Suppressor macrophage treated with lipopolysaccharide for 1 hour (primary cell): ENCODE results near the gene BPGM.
"Not testable (repeated sequence)": the region's sequence is repeated elsewhere in the genome, so short reads cannot be mapped to it uniquely, and the experiment has no call there.

Experiments
- DNase-seq, 3 donors: peaks; one replicate each; pipeline ENCODE4 v3.0.0-alpha.2; 2020 to 2022

Gene BPGM

DNA sequence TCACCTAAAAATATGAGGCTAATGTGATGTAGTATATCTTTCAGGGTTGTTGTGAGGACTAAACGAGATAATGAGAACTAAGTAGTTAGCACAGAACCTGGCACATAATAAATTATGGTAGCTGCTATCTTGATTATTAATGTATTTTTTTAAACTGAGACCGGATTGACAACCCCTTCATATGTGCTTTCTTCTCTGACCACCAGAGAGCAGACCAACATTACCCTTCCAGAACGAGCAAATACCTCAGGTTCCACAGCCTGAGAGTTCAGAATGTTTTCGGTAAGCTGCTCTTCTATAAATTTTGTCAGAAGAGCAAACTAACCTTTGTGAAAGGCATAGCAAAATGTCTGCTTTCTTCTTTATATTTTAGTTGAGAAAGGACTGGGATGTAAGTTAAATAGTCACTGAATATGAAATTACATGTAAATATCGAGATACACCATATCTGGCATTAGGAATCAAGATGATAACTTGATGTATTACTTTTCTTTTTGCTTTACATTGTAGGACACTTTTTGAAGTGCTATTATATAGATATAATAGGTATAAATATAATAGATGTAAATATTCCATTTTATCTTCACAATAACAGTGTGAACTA is 13.6 kb upstream of the BPGM start:
- DNase-seq: peak; percentile 26 to 54 (median 42)

DNA sequence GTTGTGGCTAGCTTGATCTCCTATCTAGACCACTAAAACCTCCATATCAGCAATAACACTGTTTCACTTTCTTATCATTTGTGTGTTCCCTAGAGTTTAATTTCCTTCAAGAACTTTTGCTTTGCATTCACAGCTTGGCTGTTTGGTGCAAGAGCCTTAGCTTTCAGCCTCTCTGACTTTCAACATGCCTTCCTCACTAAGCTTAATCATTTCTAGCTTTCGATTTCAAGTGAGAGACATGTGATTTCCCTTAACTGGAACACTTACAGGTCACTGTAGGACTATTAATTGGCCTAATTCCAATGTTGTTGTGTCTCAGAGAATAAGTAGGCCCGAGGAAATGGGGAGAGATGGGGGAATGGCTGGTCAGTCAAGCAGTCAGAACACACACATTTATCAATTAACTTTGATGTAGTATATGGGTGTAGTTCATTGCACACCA is 10.6 kb upstream of the BPGM start:
- DNase-seq: peak; percentile 50 to 87 (median 58)

DNA sequence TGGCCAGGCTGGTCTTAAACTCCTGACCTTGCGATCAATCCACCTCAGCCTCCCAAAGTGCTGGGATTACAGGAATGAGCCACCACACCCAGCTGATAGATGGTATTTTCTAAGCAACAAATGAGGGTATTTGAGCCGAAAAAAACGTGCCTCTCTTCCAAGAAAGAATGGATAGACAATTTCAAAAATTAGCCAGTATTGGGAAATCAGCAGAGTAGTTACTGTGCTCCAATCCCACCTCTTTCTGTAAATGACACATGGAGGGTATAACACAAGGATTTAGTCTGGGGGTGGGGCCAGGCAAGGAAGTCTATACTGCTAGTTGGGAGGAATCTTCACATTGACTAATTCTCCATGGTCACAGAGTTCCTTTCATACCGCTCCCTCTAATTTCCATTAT is 9.2 kb upstream of the BPGM start:
- DNase-seq: no peak

DNA sequence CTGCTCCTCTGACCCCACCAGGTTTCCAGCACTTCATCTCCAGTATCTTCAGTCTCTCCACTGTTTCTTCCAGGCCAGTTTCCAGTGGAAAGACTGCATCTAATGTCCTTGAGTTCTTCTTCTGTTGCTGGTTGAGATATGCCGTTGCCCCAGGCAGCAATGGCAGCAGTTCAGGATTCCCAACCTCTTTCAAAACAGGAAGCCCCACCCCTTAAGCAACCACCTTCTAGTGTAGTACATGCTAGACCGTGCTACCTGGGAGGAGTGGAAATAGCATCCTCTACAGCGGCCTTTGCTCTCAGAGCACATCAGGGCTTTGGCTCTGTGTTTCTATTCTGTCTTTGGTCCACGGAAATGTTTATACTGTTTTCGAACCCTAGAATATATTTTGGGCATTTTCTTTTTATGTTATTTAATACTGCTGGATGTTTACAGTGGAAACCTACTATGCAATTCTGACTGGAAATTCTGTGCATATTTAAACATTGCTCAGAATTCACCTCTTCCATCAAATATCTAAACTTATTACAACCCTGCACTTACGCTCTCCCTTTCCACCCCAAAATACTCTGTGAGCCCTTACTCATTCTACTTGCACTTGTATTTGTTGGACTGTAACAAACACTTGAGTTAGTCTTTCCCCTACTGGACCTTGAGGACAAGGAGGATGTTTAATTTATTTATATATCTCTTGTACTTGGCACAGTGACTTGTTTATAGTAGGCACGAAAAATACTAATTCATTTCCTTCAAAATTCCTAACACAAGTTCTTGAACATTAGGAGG is 8.5 kb upstream of the BPGM start:
- no peak for DNase-seq

DNA sequence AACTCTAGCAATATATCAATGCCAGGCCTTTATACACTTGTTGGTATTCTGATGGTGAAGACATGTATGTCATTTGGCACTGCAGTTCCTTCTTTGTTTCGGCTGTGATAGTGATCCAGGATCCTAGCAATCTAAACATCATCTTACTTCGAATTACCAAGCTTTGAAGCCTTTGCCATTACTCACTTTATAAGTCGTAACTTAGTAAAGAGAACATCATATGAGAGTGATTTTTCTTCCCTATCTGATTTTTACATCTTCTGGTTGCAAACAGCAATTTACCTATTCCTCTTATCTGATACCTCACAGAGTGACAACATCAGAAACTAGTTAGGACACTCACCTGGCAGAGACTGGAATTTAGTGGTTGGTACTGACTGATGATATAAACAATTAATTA is 7.6 kb upstream of the BPGM start:
- DNase-seq: no peak

DNA sequence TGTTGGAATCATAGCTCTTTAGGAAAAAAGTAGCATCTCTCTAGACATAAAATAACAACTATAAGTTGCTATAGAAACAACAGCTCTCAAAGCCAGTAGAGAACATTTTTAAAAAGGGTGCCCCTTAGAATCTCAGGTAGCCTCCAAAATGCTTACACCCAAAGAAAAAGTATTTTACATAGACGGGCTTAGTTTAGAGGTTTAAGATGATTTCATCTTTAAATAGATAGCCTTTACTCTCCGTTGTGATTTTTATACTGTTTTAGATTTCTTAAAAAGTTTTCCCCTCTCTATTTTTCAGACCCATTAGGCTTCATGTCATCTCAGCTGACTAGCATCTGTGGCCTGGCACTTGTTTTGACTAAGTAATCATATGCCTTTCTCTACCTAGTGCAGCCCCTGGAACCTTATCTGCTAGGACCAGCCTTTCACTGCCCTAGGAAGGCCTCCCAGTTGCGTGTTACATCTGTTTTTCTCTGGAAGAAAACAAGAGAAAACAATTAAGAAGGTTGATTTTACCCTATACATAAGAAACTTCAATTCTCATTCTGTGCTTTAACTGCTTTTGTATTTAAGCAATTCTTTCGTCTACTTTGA is 6.9 kb upstream of the BPGM start:
- no peak for DNase-seq

DNA sequence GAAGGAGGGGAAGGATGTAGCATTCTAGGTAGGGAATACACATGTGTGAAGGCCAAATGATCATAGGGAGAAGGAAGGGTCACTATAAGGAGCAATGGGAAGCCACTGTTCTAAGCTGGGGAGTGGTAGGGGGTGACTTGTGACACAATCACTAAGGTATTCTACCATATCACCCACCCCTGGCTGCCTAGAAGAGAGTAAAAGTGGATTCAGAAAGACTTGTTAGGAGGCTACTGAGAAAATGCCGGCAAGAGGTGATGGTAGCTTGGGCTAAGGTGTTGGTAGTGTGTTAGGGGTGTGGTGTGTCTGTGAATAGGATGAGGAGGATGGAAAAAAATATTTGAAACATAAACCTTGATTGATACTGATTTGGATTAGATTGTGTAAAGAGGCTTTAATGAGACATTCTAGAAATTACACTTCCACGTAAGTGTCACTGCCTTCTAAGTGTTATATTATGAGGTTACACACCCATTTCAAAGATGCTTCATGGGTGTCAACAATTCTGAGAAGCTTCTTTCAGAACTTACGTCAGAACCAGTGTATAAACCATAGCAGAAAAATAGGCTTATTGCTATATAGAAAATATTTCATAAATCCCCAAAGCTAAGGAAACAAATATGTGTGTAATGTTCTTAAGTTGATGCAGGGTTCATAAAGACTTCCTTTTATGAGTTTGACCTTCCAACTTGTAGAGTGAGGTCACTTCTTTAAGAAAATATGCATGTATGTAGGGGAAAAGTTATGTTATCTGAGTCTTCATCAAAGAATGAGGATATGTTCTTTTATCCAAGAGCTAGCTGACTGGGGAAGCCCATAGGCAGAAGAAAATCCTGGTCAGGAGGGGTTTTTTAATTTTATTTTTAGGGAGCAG is 5.6 kb upstream of the BPGM start:
- no peak for DNase-seq

DNA sequence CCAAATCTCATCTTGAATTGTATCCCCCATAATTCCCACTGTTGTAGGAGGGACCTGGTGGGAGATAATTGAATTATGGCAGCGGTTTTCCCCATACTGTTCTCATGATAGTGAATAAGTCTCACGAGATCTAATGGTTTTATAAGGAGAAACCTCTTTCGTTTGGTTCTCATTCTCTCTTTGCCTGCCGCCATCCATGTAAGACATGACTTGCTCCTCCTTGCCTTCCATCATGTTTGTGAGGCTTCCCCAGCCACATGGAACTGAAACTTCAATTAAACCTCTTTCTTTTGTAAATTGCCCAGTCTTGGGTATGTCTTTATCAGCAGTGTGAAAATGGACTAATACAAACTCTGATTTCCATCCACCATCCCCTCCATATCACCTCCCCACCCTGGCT is 4.7 kb upstream of the BPGM start:
- not testable (repeated sequence) for DNase-seq

DNA sequence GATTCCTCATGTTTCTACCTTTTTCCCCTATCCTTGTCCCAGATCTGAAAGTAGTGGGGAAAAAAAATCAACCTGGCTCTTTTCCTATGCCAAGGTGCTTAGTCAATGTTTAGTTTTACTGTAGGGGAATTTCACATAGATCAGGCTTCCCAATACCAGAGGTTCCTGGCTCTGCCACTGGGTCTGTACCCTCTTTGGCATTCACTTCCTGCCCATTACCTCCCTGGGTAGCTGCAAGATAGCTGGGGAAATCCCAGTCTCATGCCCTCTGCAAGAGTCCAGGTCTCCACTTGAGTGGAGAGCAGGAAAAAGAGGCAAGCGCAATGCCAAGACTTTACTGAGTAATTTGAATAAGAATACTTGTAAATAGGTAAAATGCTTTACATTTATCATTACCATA is 3.5 kb upstream of the BPGM start:
- no peak for DNase-seq

DNA sequence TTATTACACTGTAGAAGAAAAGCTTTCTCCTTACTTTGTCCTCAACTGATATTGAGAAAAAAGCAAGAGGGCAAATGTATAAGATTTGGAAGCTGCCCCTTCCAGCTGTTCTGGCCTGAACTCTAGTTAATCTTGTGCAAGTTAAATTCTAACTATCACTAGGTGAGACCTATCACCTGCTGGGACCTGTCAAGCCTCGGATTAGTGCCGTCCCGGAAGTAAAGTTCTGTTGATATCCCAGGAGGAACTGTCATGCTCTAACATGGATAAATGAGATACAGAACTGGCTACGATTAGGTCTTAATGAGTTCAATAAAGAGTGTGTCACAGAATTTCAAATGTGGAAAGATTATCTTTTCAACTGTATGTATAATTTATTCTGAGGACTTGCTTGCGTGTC is 1.2 kb upstream of the BPGM start:
- no peak for DNase-seq

DNA sequence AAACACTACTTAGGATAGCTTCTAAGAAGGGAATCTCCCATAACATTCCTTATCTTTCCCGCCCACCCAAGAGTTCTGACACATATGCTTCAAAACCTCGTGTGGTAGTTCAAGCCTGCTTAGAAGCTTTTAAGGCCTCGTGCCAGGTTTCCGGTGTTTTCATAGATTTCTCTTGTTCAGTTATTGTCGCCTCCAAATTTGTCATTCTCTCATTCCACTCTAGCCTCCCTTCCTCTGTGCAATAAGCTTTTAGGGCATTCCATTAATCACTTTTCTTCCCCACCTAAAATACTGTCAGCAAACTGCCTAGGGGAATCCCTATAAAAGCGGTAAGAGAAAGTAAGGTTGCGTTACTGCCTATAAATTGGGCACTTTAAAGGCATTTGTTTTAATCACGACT is 718 bp upstream of the BPGM start:
- DNase-seq: peak; percentile 57 to 66 (median 60)

DNA sequence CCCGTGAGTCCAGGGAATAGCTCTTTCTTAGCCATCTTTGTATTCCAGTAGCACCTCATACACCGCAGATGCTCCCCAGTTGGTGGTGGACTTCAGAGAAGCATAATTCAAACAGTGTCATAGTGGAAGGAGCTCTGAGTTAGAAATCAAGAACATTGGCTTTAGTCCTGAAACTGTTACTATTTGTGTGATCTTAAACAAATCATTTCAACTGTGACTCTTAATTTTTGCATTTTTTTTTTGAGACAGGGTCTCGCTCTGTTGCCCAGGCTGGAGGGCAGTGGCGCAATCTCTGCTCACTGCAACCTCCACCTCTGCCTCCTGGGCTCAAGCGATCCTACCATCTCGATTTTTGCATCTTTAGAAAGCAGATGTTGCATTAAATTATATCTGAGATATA is 1.8 kb downstream of the BPGM start:
- DNase-seq: no peak

DNA sequence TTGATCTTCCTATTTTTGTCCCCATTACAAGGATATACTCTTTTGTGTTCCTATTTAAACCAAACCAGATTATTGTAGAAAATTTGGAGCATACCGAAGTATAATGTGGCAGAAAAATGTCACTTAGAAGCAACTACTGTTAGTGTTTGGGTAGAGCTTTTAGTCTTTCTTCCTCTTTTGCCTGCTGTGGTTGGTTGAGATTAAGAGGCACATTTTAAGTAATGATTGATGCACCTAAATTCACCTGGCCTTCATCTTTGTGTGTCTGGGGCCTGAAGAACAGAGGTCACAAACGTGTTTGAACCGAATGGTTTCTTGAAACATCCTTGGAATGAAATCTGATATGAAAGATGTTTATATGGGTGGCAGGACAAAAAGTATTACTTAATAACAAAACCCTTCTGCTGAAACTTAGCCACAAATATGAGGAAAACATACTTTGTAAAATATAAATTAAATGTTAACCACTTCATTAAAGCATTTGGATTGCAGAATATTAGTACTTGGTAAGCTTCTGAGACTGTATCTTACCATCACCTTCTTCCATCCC is 2.6 kb downstream of the BPGM start:
- no peak for DNase-seq

DNA sequence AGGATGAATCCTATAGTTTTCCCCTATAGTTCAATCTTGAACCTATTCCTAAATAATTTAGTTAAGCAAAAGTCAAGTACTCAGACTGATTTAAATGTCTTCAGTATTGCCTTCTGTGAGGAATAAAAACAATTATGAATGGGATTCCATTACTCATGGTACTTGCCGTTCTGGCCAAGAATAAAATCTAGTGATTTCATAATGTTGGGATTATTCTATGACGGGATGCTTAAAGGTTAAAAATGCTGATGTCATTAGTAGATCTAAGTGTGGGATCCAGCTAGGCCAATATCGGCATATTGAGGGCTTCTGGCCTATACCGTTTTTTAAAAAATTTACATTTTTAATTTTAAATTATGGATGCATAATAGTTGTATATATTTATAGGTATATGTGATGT is 5.3 kb downstream of the BPGM start:
- DNase-seq: peak in 2 of 3 donors; percentile 31 to 36

DNA sequence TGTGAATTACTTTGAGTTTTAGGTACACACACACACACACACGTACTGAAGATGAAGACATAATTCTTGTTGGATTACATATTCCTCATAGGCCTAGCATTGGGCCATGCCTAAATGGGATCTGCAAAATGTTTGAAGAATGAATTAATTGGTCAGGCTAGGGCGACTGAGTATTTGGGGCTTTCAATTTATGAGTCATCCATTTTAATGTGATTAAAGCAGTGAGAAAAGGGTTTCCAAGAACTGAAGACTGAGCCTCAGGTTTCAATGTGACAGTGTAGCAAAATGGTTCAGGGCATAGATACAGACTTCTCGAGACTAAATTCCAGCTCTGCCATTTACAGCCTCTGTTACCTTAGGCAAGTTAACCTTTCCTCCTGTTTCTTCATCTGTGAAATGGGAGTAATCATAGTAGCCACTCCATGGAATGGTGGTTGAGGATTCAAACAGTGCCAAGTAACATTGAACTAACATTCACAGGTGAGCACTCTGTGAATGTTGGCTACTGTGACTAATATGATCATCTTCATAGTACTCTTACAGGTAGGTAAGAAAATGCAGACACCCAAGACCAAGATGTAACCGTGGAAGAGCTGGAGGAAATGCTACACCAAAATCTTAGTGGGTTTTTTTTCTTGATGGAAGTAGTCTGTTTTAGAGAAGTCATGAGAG is 7.6 kb downstream of the BPGM start:
- DNase-seq: no peak

DNA sequence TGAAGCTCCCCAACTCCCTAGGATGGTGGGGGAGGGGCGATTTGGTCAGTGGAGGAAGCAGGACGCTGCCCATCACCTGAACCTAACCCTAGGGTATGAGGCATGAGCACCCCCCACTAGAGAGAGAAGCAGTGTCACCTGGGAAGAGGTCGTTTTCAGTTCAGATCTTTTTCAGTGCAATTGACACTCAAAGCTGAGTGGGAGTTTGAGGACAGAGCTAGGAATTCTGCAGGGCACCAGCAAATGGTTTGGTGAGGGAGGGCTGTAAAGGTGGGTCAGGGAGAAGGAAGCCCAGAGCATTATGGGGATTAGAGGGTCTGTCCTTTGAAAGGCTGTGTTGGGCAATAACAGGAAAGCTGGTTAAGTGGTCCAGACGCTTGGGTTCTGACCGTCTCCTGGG is 10.9 kb downstream of the BPGM start:
- no peak for DNase-seq

DNA sequence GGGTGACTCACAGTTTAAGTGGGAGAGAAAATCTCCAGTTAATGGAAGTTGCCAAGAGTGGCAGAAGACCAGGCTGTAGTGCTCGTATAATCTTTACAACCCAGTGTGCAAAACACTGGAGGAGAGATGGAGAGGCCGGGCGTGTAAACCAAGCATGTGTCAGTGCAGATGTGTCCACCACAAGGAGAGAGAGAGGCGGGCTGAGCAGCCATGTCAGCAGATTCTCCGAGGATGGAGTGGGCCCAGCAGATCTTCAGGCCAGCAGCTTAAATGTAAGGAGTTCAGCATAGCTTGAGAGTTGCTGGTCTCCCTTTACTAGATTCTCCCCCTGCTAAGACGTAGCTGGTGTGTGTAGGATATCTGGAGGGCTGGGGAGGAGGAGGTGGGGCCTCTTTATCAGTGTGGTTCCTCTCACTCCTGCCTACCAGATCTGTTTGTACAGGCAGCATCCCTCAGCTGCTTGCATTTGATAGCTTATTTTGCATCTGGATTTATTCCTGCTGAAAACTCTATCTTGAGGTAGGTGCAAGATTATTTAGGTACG is 13.7 kb downstream of the BPGM start:
- DNase-seq: no peak

DNA sequence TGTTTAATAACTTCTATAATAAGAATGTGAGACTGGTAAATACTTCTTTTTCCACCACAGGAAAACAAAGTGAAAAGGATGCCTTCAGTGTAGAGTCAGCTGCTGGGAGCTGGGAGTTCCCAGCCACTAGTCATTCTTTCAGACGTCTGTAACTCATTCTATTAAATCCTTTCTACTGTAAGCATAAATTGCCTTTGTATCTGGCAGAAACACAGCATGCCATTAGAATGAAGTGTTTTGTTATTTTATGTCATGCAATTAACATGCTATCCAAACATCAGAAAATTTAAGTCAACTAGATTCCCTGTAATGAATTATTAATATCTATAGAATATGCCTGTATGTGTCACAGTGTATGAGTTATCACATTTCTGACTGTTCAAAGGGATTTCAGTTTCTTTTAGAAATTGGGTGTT is 14.3 kb downstream of the BPGM start:
- DNase-seq: no peak

DNA sequence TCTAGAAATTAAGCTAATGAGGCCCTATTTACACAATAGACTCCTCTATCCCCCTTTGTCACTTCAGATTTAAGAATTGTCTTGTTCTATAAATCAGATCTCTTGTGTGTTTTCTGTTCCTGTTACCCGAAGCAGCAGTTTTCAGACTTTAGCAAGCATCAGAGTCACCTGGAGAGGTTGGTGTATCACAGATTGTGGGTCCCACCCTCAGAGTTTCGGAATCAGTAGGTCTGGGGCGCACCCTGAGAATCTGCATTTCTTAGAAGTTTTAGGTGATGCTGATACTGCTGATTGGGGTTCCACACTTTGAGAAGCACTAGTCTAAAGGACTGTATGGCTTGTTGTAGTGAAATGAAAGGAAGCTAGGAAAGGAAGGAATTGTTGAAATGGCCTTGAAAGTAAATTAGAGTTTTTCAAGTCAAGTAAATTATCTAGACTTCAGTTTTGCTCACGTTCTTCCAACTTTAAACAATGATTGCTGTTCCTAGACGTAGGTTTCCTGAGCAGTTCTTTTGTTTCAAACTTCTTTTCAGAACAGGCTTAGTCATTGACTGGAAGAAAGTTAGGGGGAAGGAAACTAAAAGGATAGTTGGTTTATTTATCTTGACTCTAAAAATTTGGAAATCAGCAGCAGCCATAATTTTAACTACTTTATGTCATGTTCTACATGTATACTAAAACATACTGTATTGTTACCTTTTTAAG is 15.7 kb downstream of the BPGM start:
- DNase-seq: no peak

DNA sequence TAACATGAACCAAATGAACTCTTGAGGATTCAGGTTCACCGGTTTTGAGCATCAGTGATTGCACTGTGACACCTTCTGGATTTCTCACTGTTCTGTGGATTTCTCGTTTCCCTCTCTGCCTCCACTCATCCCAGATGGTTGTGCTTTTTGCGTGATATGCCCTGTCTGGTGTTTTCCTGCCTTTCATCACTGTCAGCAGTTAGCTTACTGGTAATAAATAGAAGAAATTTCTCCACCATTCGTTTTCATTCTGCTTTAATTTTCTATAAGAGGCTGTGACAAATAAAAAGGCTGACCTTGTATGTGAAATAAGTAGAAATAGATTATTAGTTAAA is 16.2 kb downstream of the BPGM start:
- DNase-seq: no peak

DNA sequence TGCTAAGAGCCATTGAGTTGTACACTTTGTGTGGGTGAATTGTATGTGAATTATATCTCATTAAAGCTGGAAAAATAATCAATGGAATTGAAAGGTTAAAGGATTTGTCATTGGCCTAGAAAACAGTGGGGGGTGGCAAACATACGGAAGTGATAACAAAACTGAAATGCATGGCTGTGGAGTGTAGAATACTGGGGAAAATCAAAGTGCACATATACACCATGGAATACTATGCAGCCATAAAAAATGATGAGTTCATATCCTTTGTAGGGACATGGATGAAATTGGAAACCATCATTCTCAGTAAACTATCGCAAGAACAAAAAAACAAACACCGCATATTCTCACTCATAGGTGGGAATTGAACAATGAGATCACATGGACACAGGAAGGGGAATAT is 18.4 kb downstream of the BPGM start:
- not testable (repeated sequence) for DNase-seq

DNA sequence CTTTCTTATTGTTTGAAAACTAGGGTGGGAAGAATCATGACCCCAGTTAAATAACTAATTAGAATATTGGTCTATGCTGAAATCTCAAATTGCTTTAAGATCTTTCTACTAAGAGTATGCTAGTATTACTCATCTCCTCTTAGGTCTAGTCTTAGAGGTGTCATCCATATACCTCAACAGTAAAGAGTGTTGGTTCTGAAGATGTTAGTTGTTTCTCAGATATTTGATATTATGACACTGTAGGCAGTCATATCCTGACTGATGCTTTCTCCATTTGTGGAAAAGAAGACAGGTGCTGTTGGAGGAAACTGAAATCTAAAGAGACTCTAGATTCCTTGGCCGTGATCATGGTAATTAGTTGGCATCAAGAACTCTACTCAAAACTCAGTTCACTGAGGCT is 21.2 kb downstream of the BPGM start:
- no peak for DNase-seq
